Camera-type eye (tissue), 1 donor: ENCODE data around the gene FAM171A1. TPM values are rescaled to one million over a fixed set of nuclear protein-coding genes. Genes with fewer than 3 reads are reported as not detected.

ENCODE experiments used
- total RNA-seq: library from RNA; depleted of rRNA; stranded (reverse); fragments of >200 nt; gene quantifications from one replicate; pipeline ENCODE4 v1.2.3, GENCODE V29; 2014

FAM171A1 gene
- total RNA-seq: 35.1 TPM

DNA sequence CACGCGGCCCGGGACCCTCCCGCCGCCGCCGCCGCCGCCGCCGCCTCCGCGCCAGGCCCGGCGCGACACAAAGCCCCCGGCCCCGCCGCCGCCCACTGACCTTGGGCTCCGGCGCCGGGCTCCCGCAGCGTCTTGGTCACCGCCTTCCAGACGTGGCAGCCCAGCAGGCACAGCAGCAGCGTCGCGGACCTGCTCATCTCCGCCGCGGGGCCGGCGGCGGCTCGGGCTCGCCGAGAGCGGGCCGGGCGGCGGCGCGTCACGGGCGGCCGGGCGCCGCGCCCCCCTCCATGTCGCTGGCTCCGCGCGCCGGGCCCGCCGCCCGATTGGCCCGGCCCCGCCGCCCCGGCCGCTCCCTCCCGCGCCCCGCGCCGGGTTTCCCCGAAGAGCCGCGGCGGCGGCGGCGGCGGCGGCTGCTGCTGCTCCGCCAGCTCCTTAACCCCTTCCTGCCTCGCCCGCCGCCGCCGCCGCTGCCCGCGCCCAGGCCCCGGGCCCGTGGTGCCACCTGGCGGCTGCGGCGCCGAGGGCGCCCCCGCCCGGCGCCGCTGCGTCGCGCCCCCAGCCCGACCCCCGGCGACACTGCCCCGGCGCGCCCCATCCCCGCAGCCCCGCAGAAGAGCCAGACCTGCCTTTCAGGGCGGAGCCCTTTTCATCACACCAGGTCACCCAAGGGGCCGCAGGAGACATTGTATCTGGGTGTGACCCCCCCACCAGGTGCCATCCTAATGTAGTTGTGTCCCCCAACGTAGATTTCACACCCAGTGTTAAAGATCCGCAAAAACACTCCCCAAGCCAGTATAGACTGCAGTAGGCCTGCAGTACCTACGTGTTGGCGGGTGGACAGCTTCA, at the start of gene FAM171A1:
FAM171A1 (minus strand) TSS at position 434 of the 846 bp plus-strand sequence; CDS start at position 197, 237 bp downstream.

DNA sequence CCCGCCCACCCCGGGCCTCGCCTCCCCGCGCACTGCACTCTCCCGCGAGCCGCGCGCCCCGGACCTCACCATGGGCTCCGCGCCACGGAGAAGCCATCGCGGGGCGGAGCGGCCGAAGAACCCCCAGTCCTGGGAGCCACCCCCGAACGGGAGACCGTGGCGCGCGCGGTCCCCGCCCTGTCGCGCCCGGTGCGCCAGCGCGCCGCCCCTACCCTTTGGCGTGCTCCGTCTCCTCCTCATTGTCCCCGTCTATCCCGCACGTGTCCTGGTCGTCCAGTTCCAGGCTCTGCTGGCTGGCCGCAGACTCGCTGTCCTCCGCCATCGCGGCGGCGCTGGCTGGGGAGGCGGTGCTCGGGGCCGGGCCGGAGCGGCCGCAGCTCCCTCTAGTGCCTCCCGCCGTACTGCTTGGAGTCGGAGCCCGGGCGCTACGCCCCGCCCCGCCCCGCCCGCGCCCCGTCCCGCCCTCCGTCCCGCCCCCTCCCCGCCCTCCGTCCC, 202.8 kb downstream of the FAM171A1 start, which contains the start of gene NMT2:
NMT2 (minus strand) TSS at position 403 of the 495 bp plus-strand sequence; CDS start at position 322, 81 bp downstream.

Other genes with a start within 250 kb of the FAM171A1 start
- 35.6 TPM for gene NMT2, start 202.6 kb downstream of the FAM171A1 start, total RNA-seq